CD4-positive, alpha-beta T cell treated with Interleukin-12 subunit alpha and Interleukin-12 subunit beta, for 1 hour (primary cell): ENCODE data around the gene CCR6.
"Not testable (repeated sequence)": the region's sequence is repeated elsewhere in the genome, so short reads cannot be mapped to it uniquely, and the experiment has no call there.

Experiments
- DNase-seq: peaks from one replicate; pipeline ENCODE4 v3.0.0-alpha.2; 2020

CCR6 gene

DNA sequence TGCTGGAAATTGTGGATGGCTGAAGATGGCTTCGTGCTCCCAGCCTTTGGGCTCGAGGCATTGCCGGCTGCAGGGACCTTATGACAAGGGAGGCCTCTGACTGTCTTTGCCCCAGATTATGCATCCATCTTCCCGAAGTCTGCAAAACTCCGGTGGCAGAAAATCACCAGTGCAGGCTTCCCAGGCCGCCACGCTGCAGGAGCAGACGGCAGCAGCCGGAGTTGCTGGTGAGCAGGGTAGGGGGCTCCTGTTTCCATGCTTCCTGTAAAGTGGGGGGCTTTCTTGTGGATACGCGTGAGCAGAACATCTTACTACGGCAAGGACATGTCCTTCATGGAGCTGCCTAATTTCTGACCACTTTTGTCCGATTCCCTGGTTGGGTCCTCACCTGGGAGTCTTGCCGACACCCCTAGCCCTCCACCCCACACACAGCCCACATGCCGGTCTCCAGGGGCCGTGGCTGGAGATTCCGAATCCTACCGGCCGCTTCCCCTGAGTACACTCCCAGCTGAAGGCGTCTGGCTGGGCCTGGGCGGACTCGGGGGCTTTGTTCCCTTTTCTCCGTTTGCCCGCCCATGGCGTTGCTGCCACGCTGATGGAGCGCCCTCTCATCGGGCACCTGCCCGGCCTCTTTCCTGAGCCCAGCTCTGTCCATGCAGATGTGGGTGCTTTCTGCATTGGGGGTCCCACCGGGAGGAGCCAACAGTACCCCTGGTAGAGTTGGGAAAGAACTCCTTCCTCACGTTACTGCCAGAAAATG lies 56.2 kb downstream of the CCR6 start:
- DNase-seq: not testable (repeated sequence)

DNA sequence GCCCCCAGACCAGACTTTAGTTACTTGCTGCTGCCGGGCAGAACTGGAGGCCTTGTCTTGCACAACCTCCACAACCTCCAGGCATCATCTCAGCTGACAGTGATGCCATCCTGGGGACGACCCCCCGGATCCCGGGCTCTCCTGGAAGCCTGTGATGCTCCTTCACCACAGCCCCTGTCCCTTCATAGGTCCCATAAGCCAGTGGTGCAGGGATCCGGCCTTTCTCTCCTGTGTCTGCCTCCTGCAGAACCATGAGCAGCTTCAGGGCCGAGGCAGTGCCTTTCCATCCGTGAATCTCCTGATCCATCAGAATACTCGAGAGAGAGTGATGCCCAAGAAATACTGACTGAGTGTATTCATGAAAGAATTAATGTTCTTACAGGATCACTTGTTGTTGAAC lies 57.2 kb downstream of the CCR6 start:
- DNase-seq: not testable (repeated sequence)

DNA sequence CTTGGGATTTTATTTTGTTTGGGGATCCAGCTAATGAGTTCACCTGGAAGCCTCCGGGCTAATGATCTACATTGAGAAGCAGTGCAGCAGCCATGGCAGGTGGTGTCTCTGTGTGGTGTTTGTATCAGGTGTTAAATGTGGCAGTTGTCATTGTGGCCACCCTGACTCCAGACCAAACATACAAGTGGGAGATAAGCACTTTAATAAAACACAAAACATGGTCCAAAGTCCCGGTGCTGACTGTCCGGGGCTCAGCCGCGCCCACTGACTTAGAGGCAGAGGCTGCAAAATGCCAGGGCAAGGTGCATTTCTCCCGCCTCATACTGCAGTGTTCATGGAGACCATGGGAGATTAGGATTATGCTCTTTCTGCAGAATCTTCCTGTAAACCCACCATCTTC lies 58.5 kb downstream of the CCR6 start:
- DNase-seq: not testable (repeated sequence)

DNA sequence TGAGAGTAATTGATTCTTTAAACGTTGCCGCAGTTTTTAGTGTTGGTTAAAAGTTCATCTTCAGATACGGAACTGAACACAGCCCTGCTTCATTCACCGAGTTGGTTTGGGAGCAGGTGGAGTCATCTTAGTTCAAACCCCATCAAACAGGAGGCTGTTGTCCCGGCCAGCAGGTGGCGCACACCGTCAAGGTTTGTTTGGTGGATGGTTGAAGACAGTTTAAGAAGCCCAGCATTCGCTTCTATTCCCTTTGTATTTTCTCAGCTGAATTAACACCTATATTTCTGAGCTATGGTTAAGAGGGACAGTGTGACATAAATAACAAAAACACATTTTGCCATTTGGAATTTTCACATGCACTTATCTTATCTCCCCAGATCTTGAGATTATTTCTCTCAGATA lies 60.0 kb downstream of the CCR6 start:
- not testable (repeated sequence) for DNase-seq

DNA sequence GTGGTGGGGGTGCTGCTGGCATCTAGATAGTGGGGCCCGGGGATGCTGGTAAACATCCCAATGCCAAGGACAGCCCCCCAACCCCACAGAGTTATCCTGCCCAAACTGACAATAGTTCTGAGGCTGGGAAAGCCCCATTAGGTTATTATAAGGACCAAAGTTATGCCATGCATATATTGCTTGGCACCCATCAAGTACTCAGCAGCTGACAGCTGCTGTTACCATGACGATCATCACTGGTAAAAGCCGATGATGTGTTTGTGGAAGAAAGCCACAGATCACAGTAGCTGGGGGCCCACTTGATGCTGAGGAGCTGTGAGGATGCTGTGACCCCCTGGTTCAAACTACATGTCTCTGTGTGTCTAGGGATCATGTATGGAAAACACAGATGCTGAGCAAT lies 62.2 kb downstream of the CCR6 start:
- DNase-seq: not testable (repeated sequence)

DNA sequence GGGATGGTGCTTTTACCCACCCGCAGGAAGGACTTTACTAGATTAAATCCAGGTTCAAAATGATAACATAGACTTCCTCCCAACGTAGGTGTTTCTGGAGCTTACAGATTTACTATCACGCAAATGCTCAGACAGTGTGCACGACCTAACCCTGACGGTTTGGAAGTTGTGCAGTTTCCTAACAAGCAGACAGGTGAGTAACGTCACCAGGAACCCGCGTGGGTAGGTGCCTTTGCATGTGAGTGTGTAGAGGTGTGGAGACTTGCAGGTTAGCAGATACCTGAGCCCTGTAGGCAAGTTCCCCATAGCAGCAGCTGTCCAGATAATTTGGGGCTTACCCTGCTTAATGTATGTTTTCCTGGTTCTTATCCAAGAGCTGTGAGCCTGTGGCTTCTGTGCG lies 64.4 kb downstream of the CCR6 start:
- DNase-seq: not testable (repeated sequence)
